ENCODE measurements around the gene ARG1.

Gene ARG1

DNA sequence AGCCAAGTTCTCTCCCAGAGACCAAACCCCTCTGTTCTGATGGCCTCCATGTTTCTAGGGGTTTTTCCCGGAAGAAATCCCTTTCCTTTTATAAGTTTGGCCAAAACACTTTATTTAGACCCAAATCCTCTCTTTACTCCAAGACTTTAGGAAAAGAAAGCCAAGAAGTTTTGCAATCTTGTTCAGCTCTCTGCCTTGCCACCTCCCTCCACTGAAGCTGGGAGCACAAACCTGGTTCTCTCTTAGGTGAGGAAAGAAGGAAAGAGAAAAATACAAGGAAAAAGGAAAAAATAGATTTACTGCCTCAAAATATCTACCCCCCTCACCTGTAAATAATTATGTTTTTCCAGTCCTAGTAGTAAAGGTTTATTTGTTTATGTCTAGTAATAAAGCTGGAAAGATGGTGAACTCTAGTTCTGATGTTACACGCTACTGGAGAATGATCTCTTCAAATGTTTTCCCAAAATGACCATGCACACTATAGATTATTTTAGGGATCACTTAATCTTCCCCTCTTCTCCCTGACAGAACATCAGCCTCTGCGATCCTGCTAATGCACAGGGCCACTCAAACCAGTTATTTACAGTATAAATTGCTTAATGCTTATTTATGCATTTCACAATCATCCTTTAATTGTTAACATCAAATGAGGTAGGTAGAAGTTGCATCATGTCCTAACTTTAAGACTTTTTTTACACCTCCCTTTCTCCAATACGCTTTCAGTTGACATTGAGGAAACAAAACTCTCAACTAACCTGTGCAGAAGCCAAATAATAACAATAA lies 10.9 kb upstream of the ARG1 start:
- no peak overlapping the region for H3K4me3 ChIP-seq (replicated peaks; ENCODE audit: low read depth, low read length)
- no peak for DNase-seq (ENCODE audit: low read depth)
- TF ChIP-seq, protein P1, sequence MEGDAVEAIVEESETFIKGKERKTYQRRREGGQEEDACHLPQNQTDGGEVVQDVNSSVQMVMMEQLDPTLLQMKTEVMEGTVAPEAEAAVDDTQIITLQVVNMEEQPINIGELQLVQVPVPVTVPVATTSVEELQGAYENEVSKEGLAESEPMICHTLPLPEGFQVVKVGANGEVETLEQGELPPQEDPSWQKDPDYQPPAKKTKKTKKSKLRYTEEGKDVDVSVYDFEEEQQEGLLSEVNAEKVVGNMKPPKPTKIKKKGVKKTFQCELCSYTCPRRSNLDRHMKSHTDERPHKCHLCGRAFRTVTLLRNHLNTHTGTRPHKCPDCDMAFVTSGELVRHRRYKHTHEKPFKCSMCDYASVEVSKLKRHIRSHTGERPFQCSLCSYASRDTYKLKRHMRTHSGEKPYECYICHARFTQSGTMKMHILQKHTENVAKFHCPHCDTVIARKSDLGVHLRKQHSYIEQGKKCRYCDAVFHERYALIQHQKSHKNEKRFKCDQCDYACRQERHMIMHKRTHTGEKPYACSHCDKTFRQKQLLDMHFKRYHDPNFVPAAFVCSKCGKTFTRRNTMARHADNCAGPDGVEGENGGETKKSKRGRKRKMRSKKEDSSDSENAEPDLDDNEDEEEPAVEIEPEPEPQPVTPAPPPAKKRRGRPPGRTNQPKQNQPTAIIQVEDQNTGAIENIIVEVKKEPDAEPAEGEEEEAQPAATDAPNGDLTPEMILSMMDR (IDR thresholded peaks at IDR 0.05; ENCODE audit: low read length, missing control alignments) = no peak

DNA sequence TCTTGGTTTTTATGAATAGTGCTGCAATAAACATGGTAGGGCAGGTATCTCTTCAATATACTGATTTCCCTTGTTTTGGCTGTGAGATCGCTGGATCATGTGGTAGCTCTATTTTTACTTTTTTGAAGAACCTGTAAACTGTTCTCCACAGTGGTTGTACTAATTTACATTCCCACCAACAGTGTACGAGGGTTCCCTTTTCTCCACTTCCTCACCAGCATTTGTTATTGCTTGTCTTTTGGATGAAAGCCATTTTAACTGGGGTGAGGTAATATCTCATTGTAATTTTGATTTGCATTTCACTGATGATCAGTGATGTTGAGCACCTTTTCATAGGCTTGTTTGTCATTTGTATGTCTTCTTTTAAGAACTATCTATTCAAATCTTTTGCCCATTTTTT lies 8.0 kb upstream of the ARG1 start:
- TF ChIP-seq, protein P1 (IDR thresholded peaks at IDR 0.05; ENCODE audit: low read length, missing control alignments) = no peak
- no peak for DNase-seq (ENCODE audit: low read depth)
- no peak overlapping the region for H3K4me3 ChIP-seq (replicated peaks; ENCODE audit: low read depth, low read length)

DNA sequence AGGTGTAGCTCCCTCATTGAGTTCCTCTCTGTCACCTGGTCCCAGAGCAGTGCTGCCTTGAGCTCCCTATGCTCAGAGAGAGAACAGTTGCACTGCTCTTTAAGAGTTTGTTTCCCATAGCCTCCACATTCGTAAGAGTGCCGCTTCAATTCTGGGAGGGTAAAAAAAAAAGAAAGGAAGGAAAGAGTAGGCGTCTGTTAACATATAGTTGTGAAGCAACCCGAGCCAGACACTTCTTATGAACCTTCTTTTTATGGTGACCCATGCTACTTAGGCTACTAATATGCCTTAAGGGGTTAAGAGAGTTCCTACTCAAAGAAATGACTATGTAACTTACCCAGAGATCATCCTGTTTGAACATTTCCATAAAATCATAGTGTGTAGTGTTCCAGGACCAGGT lies 4.3 kb upstream of the ARG1 start:
- DNase-seq (ENCODE audit: low read depth) = no peak
- H3K4me3 ChIP-seq (replicated peaks; ENCODE audit: low read depth, low read length) = no peak overlapping the region

DNA sequence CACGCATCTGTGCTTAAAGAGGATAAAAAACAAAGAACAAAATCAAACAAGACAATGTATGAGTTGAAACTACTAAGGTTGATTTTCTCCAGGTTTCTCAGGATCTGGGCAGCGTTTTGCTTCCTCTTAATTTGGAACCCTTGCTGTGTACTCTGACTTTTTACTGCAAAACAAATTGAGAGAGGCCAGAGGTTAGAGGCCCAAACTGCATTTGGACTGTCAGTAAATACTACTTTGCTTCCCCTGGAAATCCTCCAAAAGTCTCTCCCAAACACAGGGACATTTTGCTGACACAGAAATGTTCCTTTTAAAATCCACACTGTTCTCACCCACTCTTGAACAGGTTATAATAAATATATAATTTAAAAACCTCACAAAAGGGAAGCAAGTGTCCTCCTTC lies 1.1 kb downstream of the ARG1 start:
- no peak for DNase-seq (ENCODE audit: low read depth)
- no peak overlapping the region for H3K4me3 ChIP-seq (replicated peaks; ENCODE audit: low read depth, low read length)
- TF ChIP-seq, protein P1 (IDR thresholded peaks at IDR 0.05; ENCODE audit: low read length, missing control alignments) = no peak

More for the DNA sequence above, 4.3 kb upstream of the ARG1 start:
- TF ChIP-seq, protein P1 (IDR thresholded peaks at IDR 0.05; ENCODE audit: low read length, missing control alignments) = no peak

DNA sequence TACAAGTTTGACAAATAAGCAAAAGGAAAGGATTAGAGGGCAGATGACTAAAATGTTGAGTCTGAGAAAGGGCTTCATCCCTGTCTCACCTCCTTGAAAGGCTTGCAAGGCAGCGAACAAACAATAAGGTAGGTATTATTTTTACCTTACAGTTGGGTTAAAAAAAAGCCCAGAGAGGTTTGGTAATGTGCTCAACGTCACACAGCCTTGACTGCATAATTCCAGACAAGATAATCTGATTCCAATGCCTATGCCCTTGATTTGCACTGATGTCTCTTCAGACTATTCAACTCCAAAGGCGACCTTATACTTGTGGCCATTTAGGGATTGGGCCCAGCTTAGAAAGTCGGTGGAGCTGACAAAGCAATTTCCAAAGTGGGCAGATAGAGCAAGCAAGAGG lies 1.7 kb downstream of the ARG1 start:
- no peak for DNase-seq (ENCODE audit: low read depth)
- no peak overlapping the region for H3K4me3 ChIP-seq (replicated peaks; ENCODE audit: low read depth, low read length)
- TF ChIP-seq, protein P1 (IDR thresholded peaks at IDR 0.05; ENCODE audit: low read length, missing control alignments) = no peak

DNA sequence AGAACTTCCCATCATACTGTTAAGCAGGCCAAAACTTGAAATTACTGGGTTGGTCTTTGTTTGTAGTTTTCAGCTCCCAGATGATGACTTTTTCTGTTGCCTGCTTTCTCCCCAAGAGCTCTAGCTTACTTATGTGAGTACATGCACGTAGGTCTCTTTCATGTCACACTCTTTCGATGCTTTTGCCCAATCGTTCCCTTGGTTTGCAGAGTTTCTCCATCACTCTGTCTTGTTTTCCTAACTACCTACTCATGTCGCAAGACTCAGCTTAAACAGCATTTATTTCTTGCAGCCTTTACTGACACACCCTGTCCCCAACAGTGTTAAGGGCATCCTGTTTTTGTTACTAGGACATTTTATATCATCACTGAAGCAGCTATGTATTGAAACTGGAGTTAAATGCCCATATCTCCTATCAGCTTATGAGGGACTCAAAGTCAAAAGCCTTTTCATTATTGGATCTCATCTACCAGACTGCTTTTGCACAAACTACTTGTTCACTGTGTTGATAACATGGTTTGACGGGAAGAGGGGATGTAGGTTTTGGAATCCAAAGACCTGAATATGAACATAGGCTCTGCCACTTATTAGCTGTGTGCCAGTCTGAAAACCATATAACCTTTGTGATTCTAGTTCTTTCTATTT lies 2.9 kb downstream of the ARG1 start:
- DNase-seq (ENCODE audit: low read depth) = no peak
- TF ChIP-seq, protein P1 (IDR thresholded peaks at IDR 0.05; ENCODE audit: low read length, missing control alignments) = no peak
- H3K4me3 ChIP-seq (replicated peaks; ENCODE audit: low read depth, low read length) = no peak overlapping the region

Data from fibroblast of pulmonary artery (primary cell).